Fibroblast of lung (primary cell): ENCODE measurements around the gene HMSD.

ENCODE experiments used
- EZH2 ChIP-seq: IDR thresholded peaks from 2 replicates; pipeline ENCODE4 v1.5.1; 2012; ENCODE audit warnings: low read length, control low read depth, mild to moderate bottlenecking; ENCODE audit errors: missing control alignments
- TF ChIP-seq, protein P1 (sequence below), 2 donors: IDR thresholded peaks in 1 of 2; conservative IDR thresholded peaks in 1 of 2; 1 replicate in 1 of 2; 2 replicates in 1 of 2; pipeline ENCODE4 v1.5.1; 2011 to 2012; ENCODE audit warnings: low read length in 2 of 2, control low read depth in 1 of 2, inconsistent platforms in 1 of 2, low read depth in 1 of 2, mild to moderate bottlenecking in 1 of 2

DNA sequence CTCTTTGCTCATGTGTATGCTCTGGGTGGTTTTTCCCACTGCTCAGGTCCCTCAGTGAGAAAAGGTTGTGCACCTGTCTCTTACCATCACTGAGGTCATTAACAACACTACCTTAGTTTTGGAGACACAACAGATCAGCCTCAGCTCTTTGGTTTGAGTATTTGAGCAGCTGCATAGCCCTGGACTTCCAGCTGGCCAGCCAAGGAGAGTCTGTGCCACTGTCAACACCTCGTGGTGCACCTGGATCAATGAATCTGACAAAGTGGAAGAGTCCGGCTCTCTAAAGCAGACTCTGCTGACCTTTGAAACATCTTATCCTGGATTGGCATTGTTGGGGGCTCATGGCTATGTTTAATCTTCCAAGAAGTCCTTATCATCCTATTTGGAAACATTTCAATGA is 50.8 kb downstream of the HMSD start:
- TF ChIP-seq, protein P1, sequence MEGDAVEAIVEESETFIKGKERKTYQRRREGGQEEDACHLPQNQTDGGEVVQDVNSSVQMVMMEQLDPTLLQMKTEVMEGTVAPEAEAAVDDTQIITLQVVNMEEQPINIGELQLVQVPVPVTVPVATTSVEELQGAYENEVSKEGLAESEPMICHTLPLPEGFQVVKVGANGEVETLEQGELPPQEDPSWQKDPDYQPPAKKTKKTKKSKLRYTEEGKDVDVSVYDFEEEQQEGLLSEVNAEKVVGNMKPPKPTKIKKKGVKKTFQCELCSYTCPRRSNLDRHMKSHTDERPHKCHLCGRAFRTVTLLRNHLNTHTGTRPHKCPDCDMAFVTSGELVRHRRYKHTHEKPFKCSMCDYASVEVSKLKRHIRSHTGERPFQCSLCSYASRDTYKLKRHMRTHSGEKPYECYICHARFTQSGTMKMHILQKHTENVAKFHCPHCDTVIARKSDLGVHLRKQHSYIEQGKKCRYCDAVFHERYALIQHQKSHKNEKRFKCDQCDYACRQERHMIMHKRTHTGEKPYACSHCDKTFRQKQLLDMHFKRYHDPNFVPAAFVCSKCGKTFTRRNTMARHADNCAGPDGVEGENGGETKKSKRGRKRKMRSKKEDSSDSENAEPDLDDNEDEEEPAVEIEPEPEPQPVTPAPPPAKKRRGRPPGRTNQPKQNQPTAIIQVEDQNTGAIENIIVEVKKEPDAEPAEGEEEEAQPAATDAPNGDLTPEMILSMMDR (conservative IDR thresholded peaks at IDR 0.05 in 1 of 2, IDR thresholded peaks at IDR 0.05 in 1 of 2; ENCODE audit: low read depth in 1 of 2, low read length in 2 of 2) = no peak
- no peak for TF ChIP-seq EZH2
